GM12872 (cell line): ENCODE results near the gene CRELD2.

ENCODE experiments used
- TF ChIP-seq, protein P1 (sequence below): IDR thresholded peaks from 3 replicates; pipeline ENCODE4 v1.5.1; 2011; ENCODE audit warnings: low read depth, mild to moderate bottlenecking, low read length, moderate library complexity; ENCODE audit not compliant: insufficient read depth

Gene CRELD2

DNA sequence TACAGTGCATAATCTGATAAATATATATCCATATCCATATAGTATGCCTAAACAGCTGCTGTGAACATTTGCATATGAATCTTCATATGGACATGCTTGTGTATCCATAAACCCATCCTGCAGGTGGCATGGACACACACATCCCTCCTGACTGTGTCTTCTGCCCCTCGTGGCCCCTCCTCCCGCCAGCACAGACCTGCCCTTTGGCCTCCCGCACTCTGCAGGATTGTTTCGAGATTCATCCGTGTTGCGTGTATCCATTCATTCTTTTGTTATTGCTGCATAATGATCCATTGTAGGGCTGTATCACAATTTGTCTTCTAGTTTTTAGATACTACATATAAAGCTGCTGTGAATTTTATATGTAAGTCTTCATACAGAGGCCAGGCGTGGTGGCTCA is 40.8 kb upstream of the CRELD2 start:
- TF ChIP-seq, protein P1, sequence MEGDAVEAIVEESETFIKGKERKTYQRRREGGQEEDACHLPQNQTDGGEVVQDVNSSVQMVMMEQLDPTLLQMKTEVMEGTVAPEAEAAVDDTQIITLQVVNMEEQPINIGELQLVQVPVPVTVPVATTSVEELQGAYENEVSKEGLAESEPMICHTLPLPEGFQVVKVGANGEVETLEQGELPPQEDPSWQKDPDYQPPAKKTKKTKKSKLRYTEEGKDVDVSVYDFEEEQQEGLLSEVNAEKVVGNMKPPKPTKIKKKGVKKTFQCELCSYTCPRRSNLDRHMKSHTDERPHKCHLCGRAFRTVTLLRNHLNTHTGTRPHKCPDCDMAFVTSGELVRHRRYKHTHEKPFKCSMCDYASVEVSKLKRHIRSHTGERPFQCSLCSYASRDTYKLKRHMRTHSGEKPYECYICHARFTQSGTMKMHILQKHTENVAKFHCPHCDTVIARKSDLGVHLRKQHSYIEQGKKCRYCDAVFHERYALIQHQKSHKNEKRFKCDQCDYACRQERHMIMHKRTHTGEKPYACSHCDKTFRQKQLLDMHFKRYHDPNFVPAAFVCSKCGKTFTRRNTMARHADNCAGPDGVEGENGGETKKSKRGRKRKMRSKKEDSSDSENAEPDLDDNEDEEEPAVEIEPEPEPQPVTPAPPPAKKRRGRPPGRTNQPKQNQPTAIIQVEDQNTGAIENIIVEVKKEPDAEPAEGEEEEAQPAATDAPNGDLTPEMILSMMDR, result no peak

DNA sequence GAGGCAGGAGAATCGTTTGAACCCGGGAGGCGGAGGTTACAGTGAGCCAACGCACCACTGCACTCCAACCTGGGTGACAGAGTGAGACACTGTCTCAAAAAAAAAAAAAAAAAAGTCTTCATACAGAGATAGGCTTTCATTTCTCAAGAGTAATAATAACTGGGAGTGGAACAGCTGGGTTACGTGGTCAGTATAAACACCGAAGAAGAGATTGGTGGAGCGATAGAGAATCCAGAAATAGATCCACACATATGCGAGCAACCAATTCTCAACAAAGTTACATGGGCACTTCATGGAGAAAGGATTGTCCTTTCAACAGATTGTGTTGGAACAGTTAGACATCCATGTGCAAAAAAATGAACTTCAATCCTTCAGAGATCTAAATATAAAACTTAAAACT is 40.2 kb upstream of the CRELD2 start:
- TF ChIP-seq, protein P1, result no peak

DNA sequence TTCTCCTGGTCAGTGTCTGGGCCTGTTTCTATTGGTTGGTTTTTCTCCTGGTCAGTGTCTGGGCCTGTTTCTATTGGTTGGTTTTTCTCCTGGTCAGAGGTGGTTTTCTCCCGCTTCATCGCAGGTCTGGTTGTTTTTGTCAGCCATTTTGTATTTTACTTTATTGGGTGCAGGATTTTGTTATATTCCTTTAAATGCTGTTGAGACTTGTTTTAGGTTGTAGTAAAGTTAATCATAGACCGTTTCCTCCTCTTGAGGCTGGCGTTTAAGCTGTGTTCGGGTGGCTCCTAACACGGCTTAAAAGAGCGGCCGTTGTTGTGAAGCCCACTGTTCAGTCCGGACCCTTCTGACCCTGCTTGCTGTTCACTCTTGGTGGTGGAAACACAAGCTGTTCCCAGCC is 38.6 kb upstream of the CRELD2 start:
- TF ChIP-seq, protein P1, result no peak

GRCh38 chr22:49880281-49880680 is 38.2 kb upstream of the CRELD2 start:
- TF ChIP-seq, protein P1, result no peak

- TF ChIP-seq, protein P1, result no peak
These were observed 36.6 kb upstream of the CRELD2 start for GRCh38 chr22:49881856-49882255.

DNA sequence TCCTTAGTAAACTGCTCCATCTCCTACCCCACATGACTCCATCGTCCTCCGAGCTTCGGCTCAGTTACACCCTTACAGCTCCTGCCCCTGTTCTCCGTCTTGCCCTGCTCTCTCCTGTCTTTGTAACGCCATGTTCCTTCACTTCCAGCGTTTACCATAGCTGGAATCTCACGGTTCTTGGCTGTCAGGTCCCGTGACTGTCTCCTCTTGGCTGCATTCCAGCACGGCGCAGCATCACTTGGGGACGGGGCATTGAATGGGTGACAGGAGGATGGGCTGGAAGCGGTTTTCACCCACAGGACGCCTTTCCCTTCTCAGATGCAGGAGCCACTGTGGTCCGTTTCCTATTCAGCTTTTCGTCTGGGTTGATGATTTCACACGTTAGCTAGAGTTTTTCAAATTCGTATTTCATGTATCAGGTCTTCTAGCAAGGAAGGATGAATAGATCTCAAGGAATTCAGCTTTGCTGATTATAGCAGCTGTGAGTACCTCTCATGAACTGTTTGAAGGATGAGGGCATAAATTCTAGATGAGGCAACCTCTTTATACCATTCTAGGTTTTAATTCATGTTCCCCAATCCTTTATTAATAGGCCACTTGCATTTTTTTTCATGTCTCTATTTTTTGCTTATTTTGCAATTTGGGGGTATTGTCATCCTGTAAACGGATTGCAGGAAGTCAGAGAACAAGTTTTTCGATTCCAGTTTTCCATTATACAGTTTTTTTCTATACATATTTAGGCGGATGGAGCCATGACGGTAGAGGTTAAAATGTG is 35.7 kb upstream of the CRELD2 start:
- TF ChIP-seq, protein P1, result no peak

DNA sequence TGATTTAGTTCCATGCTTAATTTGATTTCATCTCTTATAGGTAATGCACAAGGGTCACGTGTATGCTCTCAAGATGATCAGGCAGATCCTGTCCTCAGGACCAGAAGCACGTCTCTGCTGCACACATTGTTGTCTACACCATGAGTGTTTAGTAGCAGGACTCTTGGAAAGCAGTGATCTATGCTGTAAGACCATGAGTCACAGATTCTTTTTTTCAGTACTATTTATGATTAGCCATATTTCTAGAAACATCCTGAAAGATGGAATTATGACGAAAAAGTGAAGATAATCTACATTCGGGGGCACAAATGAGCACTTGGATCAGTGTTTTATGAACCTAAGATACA is 35.2 kb upstream of the CRELD2 start:
- TF ChIP-seq, protein P1, result no peak

GRCh38 chr22:49884075-49884474 is 34.4 kb upstream of the CRELD2 start:
- TF ChIP-seq, protein P1, result no peak
